Esophagus mucosa (tissue), 1 donor: Measurements from ENCODE around the gene TMEM253. TPM values are rescaled to one million over a fixed set of nuclear protein-coding genes. Genes with fewer than 3 reads are reported as not detected.

Experiments used
- ATAC-seq: fragments of 200-7000 bp; cut with Tn5 transposase; one replicate; pipeline ENCODE4 v1.9.1; 2020
- total RNA-seq: library from RNA; stranded (reverse); gene quantifications from one replicate; pipeline ENCODE4 v1.2.4, GENCODE V29; 2023
- donor health status: DM: yes; HTN: yes; CAD: no.

Gene TMEM253
- total RNA-seq, 1 donor from 2014 or later: 1.6 TPM

DNA sequence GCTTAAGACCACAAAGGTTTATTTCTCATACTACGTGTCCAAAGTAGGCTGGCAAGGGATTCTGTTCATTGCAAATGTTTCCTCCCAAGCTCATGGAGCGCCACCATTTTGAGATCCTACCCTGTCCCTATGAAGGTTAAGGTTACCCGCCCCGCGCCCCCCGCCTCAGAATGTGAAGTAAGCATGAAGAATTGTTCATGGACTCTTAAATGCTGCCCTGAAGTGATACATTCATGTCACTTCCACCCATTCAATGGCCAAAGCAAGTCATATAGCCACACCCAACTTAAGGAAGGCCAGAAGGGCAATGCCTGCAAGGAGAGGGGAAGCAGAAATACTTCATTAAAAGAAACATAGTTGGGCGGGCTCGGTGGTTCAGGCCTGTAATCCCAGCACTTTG is 4.2 kb downstream of the TMEM253 start:
- ATAC-seq: no peak

DNA sequence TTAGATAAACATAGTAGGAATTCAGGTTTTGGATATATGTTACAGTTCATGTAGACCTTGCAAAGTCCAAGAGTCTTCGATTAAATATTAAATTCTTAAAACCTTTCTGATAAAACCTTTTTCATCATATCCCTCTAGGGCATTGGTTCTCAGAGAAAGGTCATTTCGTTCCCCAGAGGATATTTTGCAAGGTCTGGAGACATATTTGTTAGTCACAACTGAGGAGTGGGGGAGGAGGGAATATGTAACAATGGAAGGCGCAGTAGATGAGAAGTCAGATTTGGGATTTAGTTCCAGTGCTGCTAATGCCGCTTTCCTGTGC is 5.3 kb downstream of the TMEM253 start:
- peak; percentile 22 for ATAC-seq

DNA sequence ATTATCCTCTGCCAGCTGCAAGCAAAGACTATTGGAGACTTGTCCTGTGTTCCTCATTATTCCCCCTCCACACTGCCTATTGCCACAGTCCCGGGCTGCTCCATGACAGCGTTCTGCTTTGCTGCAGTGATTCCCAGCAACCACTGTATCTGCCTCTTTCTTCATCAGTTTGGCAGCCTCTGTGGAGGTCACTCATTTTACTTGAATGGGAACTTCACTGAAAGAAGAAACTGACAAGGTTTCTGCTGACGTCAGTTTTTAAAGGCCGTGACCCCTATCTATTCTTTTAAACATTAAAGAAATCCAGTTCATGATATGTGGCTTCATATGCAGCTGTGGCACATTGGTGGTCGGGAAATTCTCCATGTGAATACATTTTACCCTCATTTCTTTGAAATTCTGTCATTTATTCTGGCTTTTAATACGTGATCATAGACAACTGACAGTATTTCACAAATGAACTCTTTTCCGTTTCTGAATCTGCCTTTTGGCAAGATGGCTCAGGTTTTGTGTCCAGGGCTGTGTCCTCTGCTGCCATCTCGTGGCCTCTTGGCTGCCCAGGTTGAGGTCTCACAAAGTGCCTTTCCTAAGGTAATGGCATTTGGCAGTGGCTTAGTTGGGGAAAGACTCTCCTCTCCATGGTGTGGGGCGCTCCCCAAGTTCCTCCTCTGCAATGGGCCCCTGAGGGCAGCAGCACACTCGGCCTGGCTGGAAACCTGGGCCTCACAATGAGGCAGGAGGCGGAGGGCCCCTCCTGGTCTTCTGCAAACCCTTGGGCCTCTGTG is 5.8 kb downstream of the TMEM253 start:
- ATAC-seq: peak; percentile 23

DNA sequence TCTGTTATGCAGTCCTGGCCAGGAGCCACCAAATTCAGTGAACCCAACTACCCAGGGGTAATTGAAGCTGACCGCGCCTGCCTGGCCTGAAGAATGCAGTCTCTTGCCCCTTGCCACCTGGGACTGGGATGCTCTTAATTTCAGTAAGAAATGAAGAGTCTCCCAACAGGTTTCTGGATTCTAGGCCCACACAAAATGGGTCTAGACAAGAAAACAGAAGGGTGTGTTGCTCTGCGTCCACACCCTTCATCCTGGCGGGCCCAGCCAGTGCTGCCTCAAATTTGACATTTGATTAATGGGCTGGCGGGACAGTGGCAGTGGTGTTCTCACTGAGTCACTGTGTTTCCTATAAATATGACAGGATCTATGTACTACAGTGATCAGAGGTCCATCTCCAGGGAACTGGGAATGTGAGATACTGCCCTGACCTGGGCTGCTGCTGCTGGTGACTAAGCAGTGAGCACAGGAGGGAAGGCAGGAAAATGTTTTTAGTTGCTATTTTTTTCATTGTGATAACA is 6.5 kb downstream of the TMEM253 start:
- peak; percentile 48 for ATAC-seq

DNA sequence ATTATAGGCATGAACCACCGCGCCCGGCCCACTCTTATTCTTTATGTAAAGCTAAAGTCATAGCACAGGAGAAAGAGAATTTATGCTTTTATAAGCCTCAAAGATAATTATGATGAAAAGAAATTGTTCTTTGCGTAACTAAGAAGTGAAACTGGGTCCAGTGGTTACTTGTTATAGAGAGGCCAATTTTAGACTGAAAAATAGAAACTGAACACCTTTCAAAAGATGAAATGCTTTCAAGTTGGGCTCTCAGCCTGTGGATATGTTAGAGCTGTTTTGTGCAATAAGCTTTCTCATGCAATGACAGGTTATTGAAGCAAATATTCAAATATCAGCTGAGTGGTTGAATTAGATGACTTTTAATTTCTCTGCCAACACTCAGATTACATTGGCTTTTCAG is 7.9 kb downstream of the TMEM253 start:
- ATAC-seq: no peak

DNA sequence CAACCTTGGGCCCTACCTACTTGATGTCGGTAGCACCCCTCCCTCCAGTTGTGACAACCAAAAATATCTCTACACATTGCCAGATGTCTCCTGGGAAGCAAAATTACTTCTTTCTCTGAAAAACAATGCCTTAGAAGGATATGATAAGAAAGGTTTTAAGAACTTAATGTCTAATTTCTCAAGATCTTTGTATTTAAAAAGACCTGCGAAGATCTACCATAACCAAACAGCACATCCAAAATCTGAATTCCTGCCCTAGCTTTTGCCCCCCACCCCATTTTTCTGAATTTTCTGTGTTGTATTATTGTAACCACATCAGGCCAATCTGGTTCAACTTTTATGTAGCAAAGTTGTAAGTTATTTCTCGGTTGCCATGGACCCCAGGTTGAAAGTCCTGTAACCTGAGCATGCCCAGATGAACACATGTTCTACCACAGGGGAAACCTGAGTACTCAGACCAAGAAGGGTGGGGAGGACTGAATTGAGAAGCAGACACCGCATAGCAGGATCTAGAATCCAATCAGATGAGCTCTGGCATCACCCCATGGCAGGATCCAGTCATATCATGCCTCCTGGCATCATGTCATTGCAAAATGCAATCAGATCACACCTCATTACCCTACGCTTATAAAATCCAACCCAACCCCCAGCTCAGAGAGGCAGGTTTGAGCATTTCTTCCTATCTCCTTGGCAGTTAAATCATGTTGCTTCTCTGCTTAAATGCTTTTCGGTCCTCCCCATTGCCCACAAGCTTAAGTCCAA is 8.7 kb downstream of the TMEM253 start:
- peak; percentile 37 for ATAC-seq

DNA sequence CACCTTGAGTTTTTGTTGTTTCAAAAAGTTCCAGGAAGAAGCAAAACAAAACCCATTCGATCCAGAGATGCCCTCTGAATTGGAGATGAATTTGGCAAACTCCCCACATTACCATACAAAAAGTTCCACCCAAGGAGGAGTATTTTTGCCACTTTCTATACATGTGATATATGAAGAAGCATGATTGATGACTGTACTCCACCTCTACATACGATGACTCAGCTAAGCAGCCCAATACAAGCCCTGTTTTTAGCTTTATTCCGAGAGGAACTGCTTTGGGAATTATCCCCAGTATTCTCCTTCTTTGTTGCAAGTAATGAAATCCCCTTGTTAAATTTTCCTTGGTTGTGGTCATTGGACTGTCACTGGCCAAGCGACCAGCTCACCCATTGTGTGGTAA is 11.4 kb downstream of the TMEM253 start:
- ATAC-seq: peak; percentile 47

DNA sequence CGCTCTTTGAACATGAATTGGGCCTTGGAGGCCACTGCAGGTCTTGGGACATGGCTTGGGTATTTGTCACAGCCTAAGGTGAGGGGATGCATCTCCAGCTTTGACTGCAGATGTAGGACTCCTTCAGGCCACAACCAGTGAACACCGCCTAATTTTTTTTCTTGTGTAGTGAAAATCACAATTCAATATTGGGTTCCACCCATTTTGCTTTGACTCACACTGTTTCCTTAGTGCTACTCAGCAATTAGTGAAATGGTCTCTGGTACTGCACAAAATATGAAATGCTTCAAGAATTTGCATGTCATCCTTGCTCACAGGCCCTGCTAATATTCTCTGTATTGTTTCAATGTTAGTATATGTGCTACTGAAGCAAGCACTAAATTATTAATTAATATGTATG is 12.5 kb downstream of the TMEM253 start:
- ATAC-seq: no peak

DNA sequence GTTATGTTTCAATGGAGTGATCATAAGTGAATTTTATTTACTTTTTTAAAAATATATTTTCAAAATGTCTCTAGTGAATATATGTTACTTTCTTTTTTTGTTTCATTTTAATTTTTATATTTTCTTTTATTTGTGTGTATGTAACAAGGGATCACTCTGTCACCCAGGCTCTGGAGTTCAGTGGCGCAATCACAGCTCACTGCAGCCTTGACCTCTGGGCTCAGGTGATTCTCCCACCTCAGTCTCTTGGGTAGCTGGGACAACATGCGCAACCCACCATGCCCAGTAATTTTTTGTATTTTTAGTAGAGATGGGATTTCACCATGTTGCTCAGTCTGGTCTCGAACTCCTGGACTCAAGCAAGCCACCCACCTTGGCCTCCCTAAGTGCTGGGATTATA is 18.1 kb downstream of the TMEM253 start:
- no peak for ATAC-seq

DNA sequence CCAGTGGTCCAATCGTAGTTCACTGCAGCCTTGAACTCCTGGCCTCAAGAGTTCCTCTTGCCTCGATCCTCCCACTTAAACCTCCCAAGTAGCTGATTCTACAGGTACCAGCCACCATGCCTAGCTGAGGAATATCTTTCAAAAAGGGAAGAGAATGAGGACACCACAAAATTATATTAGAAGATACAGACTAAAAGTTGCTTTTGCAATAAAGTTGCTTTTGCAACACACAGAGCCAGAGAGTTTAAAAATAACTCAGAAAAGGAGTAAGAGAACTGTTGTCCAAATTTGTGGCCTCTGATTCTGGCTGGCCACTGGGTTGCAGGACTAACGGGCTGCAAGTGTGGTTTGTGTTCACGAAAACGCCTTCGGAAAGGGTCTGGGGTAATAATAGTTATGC is 19.8 kb downstream of the TMEM253 start:
- no peak for ATAC-seq

DNA sequence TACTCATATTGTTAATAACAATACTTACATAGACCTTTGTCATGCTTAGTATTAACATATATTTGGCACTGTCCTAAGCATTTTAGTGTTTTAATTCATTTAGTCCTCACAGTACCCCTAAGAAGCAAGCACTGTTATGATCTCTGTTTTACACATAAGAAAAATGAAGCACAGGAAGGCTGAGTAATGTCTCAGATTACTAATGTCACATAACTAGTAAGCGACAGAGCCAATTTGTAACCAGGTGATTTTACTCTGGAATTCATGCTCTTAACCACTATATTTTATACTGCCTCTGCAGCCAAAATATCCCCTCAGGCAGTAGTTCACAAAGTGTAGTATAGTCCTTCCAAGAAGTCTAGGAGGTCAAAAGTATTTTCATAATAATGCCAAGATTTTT is 20.3 kb downstream of the TMEM253 start:
- no peak for ATAC-seq

DNA sequence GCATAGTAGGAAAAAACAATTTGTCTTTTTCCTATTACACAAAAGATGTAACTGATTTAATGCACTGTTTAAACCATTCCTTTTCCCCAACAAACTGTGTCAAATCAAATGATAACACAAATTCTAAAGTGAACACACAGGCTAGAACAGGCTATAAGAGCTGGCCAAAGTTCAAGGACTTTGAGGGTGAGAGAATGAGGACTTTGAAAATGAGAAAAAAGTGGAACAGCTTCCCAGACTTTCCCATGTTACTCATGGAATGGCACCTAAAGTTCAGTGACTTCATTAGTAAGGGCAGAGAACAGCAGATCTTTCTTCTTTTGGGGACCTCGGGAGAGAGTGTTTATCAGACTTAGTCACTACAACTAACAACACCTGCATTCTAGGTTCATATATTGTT is 22.6 kb downstream of the TMEM253 start:
- ATAC-seq: no peak

DNA sequence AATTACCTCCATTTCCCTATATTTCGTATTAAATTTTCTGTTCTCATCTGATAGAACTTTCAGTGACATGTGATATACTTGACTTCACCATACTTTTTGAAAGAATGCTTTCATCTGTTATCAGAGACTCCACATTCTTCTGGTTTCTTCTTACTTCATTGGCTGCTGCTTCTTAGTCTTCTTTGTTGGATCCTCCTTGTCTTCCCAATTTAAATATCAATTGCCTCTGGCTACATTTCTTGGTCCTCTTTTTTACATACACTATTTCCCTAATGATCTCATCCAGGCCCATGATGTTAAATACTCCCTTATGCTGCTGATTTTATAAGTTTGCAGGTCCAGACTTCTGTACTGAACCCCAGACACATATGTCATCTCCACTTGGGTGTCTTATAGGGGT is 33.0 kb downstream of the TMEM253 start:
- no peak for ATAC-seq

DNA sequence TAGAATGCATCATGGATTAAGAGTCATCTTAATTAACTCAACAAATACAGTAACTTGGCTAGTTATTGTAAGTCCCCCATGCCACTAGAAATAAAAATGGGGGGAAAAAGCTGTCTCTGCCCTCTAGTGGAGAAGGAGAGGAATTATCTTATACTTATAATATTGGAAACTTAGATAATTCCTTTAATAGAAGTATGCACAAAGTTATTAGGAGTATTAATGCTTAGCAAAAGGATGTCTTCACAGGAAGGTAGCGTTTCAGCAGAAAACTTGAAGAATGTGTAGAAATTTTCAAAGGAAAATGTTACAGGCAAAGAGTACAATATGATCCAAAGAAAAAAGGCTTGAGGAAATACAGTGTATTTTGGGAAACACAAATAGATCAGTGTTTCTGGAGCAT is 35.2 kb downstream of the TMEM253 start:
- ATAC-seq: no peak

DNA sequence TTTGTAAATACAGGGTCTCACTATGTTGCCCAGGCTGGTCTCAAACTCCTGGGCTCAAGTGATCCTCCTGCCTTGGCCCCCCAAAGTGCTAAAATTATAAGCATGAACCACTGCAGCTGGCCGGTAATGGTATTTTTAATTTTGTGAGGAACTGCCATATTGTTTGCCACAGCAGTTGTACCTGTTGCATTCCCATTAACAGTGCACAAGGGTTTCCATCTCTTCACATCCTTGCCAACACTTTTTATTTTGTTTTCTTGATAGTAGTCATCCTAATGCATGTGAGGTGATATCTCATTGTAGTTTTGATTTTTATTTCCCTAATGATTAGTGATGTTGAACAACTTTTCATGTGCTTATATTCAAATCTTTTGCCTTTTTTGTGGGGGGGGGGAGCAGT is 41.5 kb downstream of the TMEM253 start:
- ATAC-seq: no peak

DNA sequence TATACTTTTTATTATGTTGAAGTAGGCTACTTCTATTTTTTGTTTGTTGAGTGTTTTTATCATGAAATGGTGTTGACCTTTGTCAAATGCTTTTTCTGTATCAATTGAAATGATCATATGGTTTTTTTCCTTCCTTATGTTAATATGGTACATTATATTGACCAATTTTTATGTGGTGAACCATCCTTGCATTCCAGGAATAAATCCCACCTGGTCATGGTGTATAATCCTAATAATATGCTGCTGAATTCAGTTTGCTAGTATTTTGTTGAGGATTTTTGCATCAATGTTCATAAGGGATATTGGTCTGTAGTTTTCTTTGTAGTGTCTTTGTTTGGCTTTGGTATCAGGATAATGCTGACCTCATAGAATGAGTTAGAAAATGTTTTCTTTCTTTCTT is 44.6 kb downstream of the TMEM253 start:
- ATAC-seq: no peak

DNA sequence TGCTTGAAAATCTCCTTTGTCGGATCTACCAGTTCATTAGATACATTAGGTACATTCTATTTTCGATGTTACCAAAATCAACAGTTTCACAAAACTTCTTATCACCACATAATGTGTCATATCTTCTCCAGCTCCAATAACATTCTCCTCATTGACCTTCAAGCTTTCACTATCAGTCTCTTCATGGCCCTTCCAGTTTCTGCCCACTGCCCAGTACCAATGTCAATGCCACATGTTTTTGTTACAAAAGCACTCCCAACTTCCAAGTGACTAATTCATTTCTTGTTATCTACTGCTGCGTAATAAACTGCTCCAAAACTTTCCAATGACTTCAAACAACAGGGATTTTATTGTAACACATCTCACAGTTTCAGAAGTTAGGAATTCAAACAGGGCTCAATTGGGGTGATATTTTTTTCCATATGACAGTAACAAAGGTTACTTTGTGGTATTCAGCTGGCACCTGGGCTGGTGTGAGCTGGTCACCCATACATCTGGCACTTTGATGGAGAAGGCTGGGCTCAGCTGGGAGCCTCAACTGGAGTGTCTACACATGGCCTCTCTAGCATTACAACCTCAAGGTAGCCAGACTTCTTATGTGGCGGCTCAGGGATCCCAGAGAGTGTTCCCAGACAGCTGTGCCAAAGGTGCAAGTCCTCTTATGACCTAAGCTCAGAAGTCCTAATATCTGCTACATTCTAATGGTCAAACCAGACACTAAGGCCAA is 48.9 kb downstream of the TMEM253 start:
- no peak for ATAC-seq

Other genes starting within 250 kb of the TMEM253 start
- not detected for gene RNASE3, start 209.7 kb upstream of the TMEM253 start, total RNA-seq
- not detected for gene RNASE2, start 145.6 kb upstream of the TMEM253 start, total RNA-seq
- 37.8 TPM for gene METTL17, start 111.1 kb upstream of the TMEM253 start, total RNA-seq
- gene SLC39A2, start 101.8 kb upstream of the TMEM253 start, total RNA-seq: 15.7 TPM
- 54.7 TPM for gene NDRG2, start 76.0 kb upstream of the TMEM253 start, total RNA-seq
- gene TPPP2, start 70.8 kb upstream of the TMEM253 start, total RNA-seq: not detected
- gene RNASE13, start 66.3 kb upstream of the TMEM253 start, total RNA-seq: not detected
- 2.7 TPM for gene RNASE7, start 58.7 kb upstream of the TMEM253 start, total RNA-seq
- not detected for gene RNASE8, start 43.2 kb upstream of the TMEM253 start, total RNA-seq
- 2.3 TPM for gene ARHGEF40, start 30.8 kb upstream of the TMEM253 start, total RNA-seq
- gene ZNF219, start 2.4 kb upstream of the TMEM253 start, total RNA-seq: 40.4 TPM
- gene OR5AU1, start 55.0 kb downstream of the TMEM253 start, total RNA-seq: not detected
- 415 TPM for gene HNRNPC, start 168.4 kb downstream of the TMEM253 start, total RNA-seq
- gene RPGRIP1, start 179.0 kb downstream of the TMEM253 start, total RNA-seq: not detected